CD8-positive, alpha-beta memory T cell (primary cell): ENCODE measurements around the gene MORF4L2. TPM values are rescaled to one million over a fixed set of nuclear protein-coding genes. Genes with fewer than 3 reads are reported as not detected.

Experiments
- polyA plus RNA-seq: library from polyadenylated mRNA; unstranded; fragments of 300-500 nt; fragmentation: Illumina TruSeq; gene quantifications from one replicate; pipeline ENCODE4 v1.2.3, GENCODE V29; 2021
- total RNA-seq, 2 experiments: library from RNA; stranded (reverse); gene quantifications; one replicate each; pipeline ENCODE4 v1.2.3, GENCODE V29; 2021

Gene MORF4L2
- total and polyA plus RNA-seq, 3 experiments from 2014 or later: 80.8 to 202 (median 198) TPM

Other genes starting within 250 kb of the MORF4L2 start
- under 1 TPM in 1 of 2 experiments, not detected in 1; 0.13 TPM for gene RAB40A, start 167.2 kb downstream of the MORF4L2 start, total RNA-seq
- gene RAB40A, start 167.2 kb downstream of the MORF4L2 start, polyA plus RNA-seq: not detected
- 10 to 100 TPM; 10.4 to 11.2 TPM for gene TCEAL4, start 101.2 kb downstream of the MORF4L2 start, total RNA-seq
- gene TCEAL4, start 101.2 kb downstream of the MORF4L2 start, polyA plus RNA-seq: 19.7 TPM
- gene TCEAL3, start 78.7 kb downstream of the MORF4L2 start, total RNA-seq: 1 to 10 TPM; 3.9 to 4.3 TPM
- 13.1 TPM for gene TCEAL3, start 78.7 kb downstream of the MORF4L2 start, polyA plus RNA-seq
- 10 to 100 TPM in 1 of 2 experiments, 1 to 10 TPM in 1; 7.9 to 10.3 TPM for gene TCEAL1, start 57.7 kb downstream of the MORF4L2 start, total RNA-seq
- 19.7 TPM for gene TCEAL1, start 57.7 kb downstream of the MORF4L2 start, polyA plus RNA-seq
- not detected for gene TMEM31, start 24.2 kb upstream of the MORF4L2 start, total RNA-seq
- not detected for gene TMEM31, start 24.2 kb upstream of the MORF4L2 start, polyA plus RNA-seq
- gene PLP1, start 90.1 kb upstream of the MORF4L2 start, total RNA-seq: not detected
- gene PLP1, start 90.1 kb upstream of the MORF4L2 start, polyA plus RNA-seq: not detected
- under 1 TPM; 0.35 to 0.44 TPM for gene RAB9B, start 145.6 kb upstream of the MORF4L2 start, total RNA-seq
- gene RAB9B, start 145.6 kb upstream of the MORF4L2 start, polyA plus RNA-seq: 0.22 TPM